ENCODE data around the gene PPP2R5D. TPM values are rescaled to one million over a fixed set of nuclear protein-coding genes. Genes with fewer than 3 reads are reported as not detected.

The PPP2R5D gene
- total and polyA plus RNA-seq, 2 donors from 2014 or later: 21.8 to 22.6 TPM

GRCh38 chr6:43020847-43021246 lies 36.5 kb downstream of the PPP2R5D start:
- intact Hi-C loops (cut with DNase I): no loop called here
- Histone ChIP-seq H3K4me1 (ENCODE audit: control insufficient read depth in 2 of 3, insufficient read depth in 2 of 3, low read depth in 1 of 3, low read length in 3 of 3) (peaks cover 0 to 15% (median 14%) of the 10 kb centered on the region in 3 donors), H3K27me3 (ENCODE audit: control insufficient read depth, insufficient read depth, low read length) (no peaks in the 10 kb centered on the region), H3K36me3 (ENCODE audit: control insufficient read depth in 2 of 3, insufficient read depth in 3 of 3, low read length in 3 of 3) (peaks cover 9 to 27% (median 19%) of the 10 kb centered on the region in 3 donors), H3K9ac (ENCODE audit: low read length in 3 of 3) (peak overlapping the region in 1 of 3 donors; percentile 68), H3K9me3 (ENCODE audit: control insufficient read depth in 2 of 3, insufficient read depth in 1 of 3, low read length in 3 of 3) (no peaks in the 10 kb centered on the region), H3K27ac (ENCODE audit: low read depth in 2 of 2, low read length in 2 of 2) (peak overlapping the region; percentile 73 to 79), H3K4me3 (ENCODE audit: low read length in 3 of 3) (peak overlapping the region; percentile 59 to 97 (median 66))
- DNase-seq (peak in 4 of 5 donors; percentile 29 to 82 (median 50)), FAIRE-seq (no peak)
- no peak for TF ChIP-seq CTCF (IDR thresholded peaks at IDR 0.05; ENCODE audit: borderline replicate concordance, extremely low read depth, insufficient read depth)

DNA sequence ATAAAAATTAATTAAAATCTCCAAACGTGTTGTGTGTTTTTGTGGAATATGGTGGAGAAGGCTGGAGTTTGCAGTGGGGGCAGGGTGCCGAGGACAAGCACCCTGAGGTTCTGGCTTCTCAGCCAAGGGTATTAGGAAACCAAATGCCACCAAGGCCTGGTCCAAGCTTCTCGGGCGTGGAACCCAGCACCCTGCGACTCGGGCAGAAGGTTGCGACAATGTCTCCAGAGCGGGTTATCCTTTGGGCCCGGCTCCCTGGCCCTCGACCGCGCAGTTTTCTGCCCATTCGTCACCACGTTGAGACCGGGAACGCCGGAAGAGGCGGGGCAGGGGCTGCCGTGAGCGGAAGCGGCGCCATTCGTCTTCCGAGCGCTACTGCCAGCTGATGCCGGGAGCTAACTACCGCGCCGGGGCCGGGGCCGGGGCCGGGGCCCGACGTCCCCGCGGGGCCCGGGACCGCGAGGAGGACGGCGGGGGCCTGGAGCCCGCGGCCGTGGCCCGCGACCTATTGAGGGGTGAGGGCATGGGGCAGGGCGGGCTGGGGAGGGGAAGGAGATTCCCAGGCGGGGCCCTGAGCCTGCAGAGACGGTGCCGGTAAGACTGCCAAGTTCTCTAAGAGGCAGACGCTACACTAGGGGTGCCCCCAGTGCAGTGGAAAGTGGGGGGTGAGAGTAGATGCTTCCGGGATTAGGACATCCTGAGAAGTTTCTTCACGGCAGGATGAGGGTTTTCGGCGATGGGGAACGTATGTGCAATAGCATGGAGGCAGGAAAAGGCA lies 37.1 kb downstream of the PPP2R5D start, which contains the start of gene RRP36:
TSS of gene RRP36 (plus strand) at position 354 of the 778 bp plus-strand sequence. CDS start at position 386, 32 bp downstream.
- peak; percentile 79 to 93 (median 88) for DNase-seq
- intact Hi-C loops (cut with DNase I): no loop called here
- no peak for TF ChIP-seq CTCF (IDR thresholded peaks at IDR 0.05; ENCODE audit: borderline replicate concordance, extremely low read depth, insufficient read depth)
- peak within 1 kb of the TSS; percentile 73 to 79 for H3K27ac ChIP-seq (ENCODE audit: low read depth in 2 of 2, low read length in 2 of 2)
- H3K9ac ChIP-seq (ENCODE audit: low read length in 3 of 3): peak within 1 kb of the TSS; percentile 73 to 88 (median 79)
- no peaks in the 10 kb centered on the region for H3K9me3 ChIP-seq (ENCODE audit: control insufficient read depth in 2 of 3, insufficient read depth in 1 of 3, low read length in 3 of 3)
- peak within 1 kb of the TSS; percentile 97 to 100 (median 97) for H3K4me3 ChIP-seq (ENCODE audit: low read length in 3 of 3)
- peaks cover 0 to 11% (median 10%) of the 10 kb centered on the region in 3 donors for H3K4me1 ChIP-seq (ENCODE audit: control insufficient read depth in 2 of 3, insufficient read depth in 2 of 3, low read depth in 1 of 3, low read length in 3 of 3)
- no peak for FAIRE-seq
- no peaks in the 10 kb centered on the region for H3K27me3 ChIP-seq (ENCODE audit: control insufficient read depth, insufficient read depth, low read length)
- H3K36me3 ChIP-seq (ENCODE audit: control insufficient read depth in 2 of 3, insufficient read depth in 3 of 3, low read length in 3 of 3): peaks cover 9 to 33% (median 22%) of the 10 kb centered on the region in 3 donors

GRCh38 chr6:43024436-43024835 lies 40.1 kb downstream of the PPP2R5D start:
- Histone ChIP-seq H3K9me3 (ENCODE audit: control insufficient read depth in 2 of 3, insufficient read depth in 1 of 3, low read length in 3 of 3) (no peaks in the 10 kb centered on the region), H3K9ac (ENCODE audit: low read length in 3 of 3) (no peak overlapping the region), H3K4me3 (ENCODE audit: low read length in 3 of 3) (no peak overlapping the region), H3K4me1 (ENCODE audit: control insufficient read depth in 2 of 3, insufficient read depth in 2 of 3, low read depth in 1 of 3, low read length in 3 of 3) (peaks cover 0 to 6% (median 4%) of the 10 kb centered on the region in 3 donors), H3K27me3 (ENCODE audit: control insufficient read depth, insufficient read depth, low read length) (no peaks in the 10 kb centered on the region), H3K36me3 (ENCODE audit: control insufficient read depth in 2 of 3, insufficient read depth in 3 of 3, low read length in 3 of 3) (peaks cover 7 to 35% (median 26%) of the 10 kb centered on the region in 3 donors), H3K27ac (ENCODE audit: low read depth in 2 of 2, low read length in 2 of 2) (no peak overlapping the region)
- DNase-seq: no peak
- TF ChIP-seq CTCF (IDR thresholded peaks at IDR 0.05; ENCODE audit: borderline replicate concordance, extremely low read depth, insufficient read depth): no peak
- intact Hi-C loops (cut with DNase I): no loop called here
- FAIRE-seq: no peak
